Naive thymus-derived CD4-positive, alpha-beta T cell (primary cell): ENCODE measurements around the gene ZDHHC1. TPM values are rescaled to one million over a fixed set of nuclear protein-coding genes. Genes with fewer than 3 reads are reported as not detected.

ENCODE experiments used
- ATAC-seq: fragments of 150-1000 bp; cut with Tn5 transposase; 2 replicates; pipeline ENCODE4 v1.10.0; 2021; ENCODE audit warnings: mild to moderate bottlenecking, moderate library complexity
- CTCF ChIA-PET: fragments of 350-600 bp; sonication (Branson Sonifier 250); formaldehyde crosslinking; loops from one replicate; lab custom pipeline; 2021; ENCODE audit warnings: antibody characterized with exemption; lab: Charles Lee
- POLR2A ChIA-PET: fragments of 350-600 bp; sonication (Branson Sonifier 250); formaldehyde crosslinking; loops from one replicate; lab custom pipeline; 2021; ENCODE audit warnings: antibody characterized with exemption, inconsistent platforms; lab: Charles Lee
- DNase-seq, 9 donors: peaks; one replicate each; pipeline versions ENCODE4 v3.0.0 to v3.0.0-alpha.2; 2020 to 2022; ENCODE audit warnings: mixed read lengths in 1 of 9
- H3K27ac ChIP-seq: one replicate; pipeline ENCODE4 v1.7.0; 2013; ENCODE audit warnings: mild to moderate bottlenecking, low read depth, low read length, moderate library complexity
- H3K27me3 ChIP-seq, 2 donors: one replicate each; pipeline ENCODE4 v1.7.0; 2013; ENCODE audit warnings: low read length in 2 of 2, mild to moderate bottlenecking in 2 of 2, moderate library complexity in 2 of 2; ENCODE audit not compliant: control insufficient read depth in 2 of 2, insufficient read depth in 2 of 2
- H3K36me3 ChIP-seq, 3 experiments: 1 replicate in 2 of 3; 2 replicates in 1 of 3; pipeline ENCODE4 v1.7.0; 2013; ENCODE audit warnings: low read length in 3 of 3, mild to moderate bottlenecking in 3 of 3, moderate library complexity in 1 of 3; ENCODE audit not compliant: insufficient read depth in 3 of 3, control insufficient read depth in 2 of 3
- H3K4me1 ChIP-seq, 2 donors: one replicate each; pipeline ENCODE4 v1.7.0; 2013; ENCODE audit warnings: low read length in 2 of 2, mild to moderate bottlenecking in 2 of 2, moderate library complexity in 1 of 2; ENCODE audit not compliant: control insufficient read depth in 2 of 2, insufficient read depth in 2 of 2
- H3K4me3 ChIP-seq: 2 replicates; pipeline ENCODE4 v1.7.0; 2013; ENCODE audit warnings: mild to moderate bottlenecking, low read length
- H3K9me3 ChIP-seq, 3 experiments: 1 replicate in 2 of 3; 2 replicates in 1 of 3; pipeline ENCODE4 v1.7.0; 2013; ENCODE audit warnings: low read length in 3 of 3; ENCODE audit not compliant: control insufficient read depth in 2 of 3
- H3K27ac Mint-ChIP-seq, 9 donors: one replicate each; pipeline ENCODE4 v1.8.0; 2020 to 2022; ENCODE audit warnings: mixed read lengths in 9 of 9, mild to moderate bottlenecking in 8 of 9, moderate library complexity in 5 of 9, inconsistent platforms in 2 of 9
- H3K27me3 Mint-ChIP-seq, 5 donors: one replicate each; pipeline ENCODE4 v1.8.0; 2021 to 2022; ENCODE audit warnings: mixed read lengths in 5 of 5, mild to moderate bottlenecking in 1 of 5
- H3K36me3 Mint-ChIP-seq, 5 donors: one replicate each; pipeline ENCODE4 v1.8.0; 2020 to 2022; ENCODE audit warnings: mixed read lengths in 5 of 5, mild to moderate bottlenecking in 3 of 5, inconsistent platforms in 1 of 5
- H3K4me1 Mint-ChIP-seq, 7 donors: one replicate each; pipeline ENCODE4 v1.8.0; 2020 to 2022; ENCODE audit warnings: mixed read lengths in 7 of 7, mild to moderate bottlenecking in 3 of 7, inconsistent platforms in 1 of 7
- H3K4me3 Mint-ChIP-seq, 10 donors: one replicate each; pipeline ENCODE4 v1.8.0; 2020 to 2022; ENCODE audit warnings: mild to moderate bottlenecking in 10 of 10, mixed read lengths in 10 of 10, moderate library complexity in 6 of 10, inconsistent platforms in 2 of 10
- H3K9me3 Mint-ChIP-seq, 11 donors: one replicate each; pipeline ENCODE4 v1.8.0; 2020 to 2022; ENCODE audit warnings: mixed read lengths in 11 of 11, mild to moderate bottlenecking in 4 of 11, inconsistent platforms in 1 of 11, moderate library complexity in 1 of 11
- intact Hi-C, 2 donors: fragments of 100-400 bp; cut with micrococcal nuclease; formaldehyde crosslinking; loops; one replicate each; pipeline ENCODE4 v1.15.1; 2023
- polyA plus RNA-seq, 2 donors: library from polyadenylated mRNA; unstranded; fragments of 300-500 nt; fragmentation: Illumina TruSeq; gene quantifications; one replicate each; pipeline ENCODE4 v1.2.3, GENCODE V29; 2021
- total RNA-seq, 6 experiments: library from RNA in 5 of 6; stranded (reverse) in 5 of 6; gene quantifications; 1 replicate in 5 of 6; 2 replicates in 1 of 6; pipeline ENCODE4 v1.2.3 and lab custom pipeline; 2021 to 2026

The ZDHHC1 gene
- total and polyA plus RNA-seq, 7 experiments from 2014 or later, result 0.34 to 3.6 (median 0.48) TPM; not detected in 4

- Histone ChIP-seq H3K4me1 (no peaks in the 10 kb centered on the region), H3K27ac (no peak overlapping the region), H3K36me3 (peaks cover 0 to 50% (median 0%) of the 10 kb centered on the region in 3 experiments), H3K27me3 (no peaks in the 10 kb centered on the region), H3K9me3 (no peaks in the 10 kb centered on the region), H3K4me3 (no peak overlapping the region)
- Mint-ChIP-seq H3K27ac (peak overlapping the region in 1 of 9 donors; percentile 83), H3K4me3 (no peak overlapping the region), H3K4me1 (peaks cover 7 to 29% (median 19%) of the 10 kb centered on the region in 7 donors), H3K27me3 (no peaks in the 10 kb centered on the region), H3K36me3 (peaks cover 0 to 7% (median 0%) of the 10 kb centered on the region in 5 donors), H3K9me3 (no peaks in the 10 kb centered on the region)
- DNase-seq (no peak), ATAC-seq (no peak)
- intact Hi-C loops, result no loop called here
- POLR2A ChIA-PET, result no interaction called here
- CTCF ChIA-PET, result no interaction called here
Observed at GRCh38 chr16:67456391-67457081, 40.3 kb upstream of the ZDHHC1 start.

DNA sequence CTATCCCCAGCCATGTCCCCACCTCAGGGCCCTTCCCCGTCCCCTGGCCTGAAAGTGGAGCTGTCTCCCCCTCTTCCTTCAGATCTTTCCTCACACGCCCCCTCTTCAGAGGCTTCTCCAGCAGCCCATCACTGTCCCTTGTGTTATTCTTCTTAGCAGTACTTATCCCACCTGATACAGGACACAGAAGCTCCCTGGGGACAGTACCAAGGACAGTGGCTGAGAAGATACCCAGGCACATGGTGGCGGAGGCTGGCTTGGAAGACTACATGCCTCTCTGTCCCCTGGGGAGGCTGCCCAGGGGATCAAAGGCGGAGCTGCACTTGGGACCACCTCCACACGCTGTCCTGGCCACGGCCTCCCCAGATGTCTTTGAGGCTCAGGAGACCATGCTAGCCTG lies 38.6 kb upstream of the ZDHHC1 start:
- Histone ChIP-seq H3K36me3 (peaks cover 0 to 52% (median 0%) of the 10 kb centered on the region in 3 experiments), H3K4me1 (no peaks in the 10 kb centered on the region), H3K9me3 (no peaks in the 10 kb centered on the region), H3K27me3 (no peaks in the 10 kb centered on the region), H3K27ac (no peak overlapping the region), H3K4me3 (no peak overlapping the region)
- Mint-ChIP-seq H3K27ac (peak overlapping the region in 3 of 9 donors; percentile 32 to 67 (median 32)), H3K4me3 (no peak overlapping the region), H3K27me3 (no peaks in the 10 kb centered on the region), H3K9me3 (no peaks in the 10 kb centered on the region), H3K4me1 (peaks cover 5 to 31% (median 14%) of the 10 kb centered on the region in 7 donors), H3K36me3 (peaks cover 2 to 16% (median 7%) of the 10 kb centered on the region in 5 donors)
- CTCF ChIA-PET, result no interaction called here
- intact Hi-C loops, result no loop called here
- no peak for DNase-seq
- ATAC-seq, result no peak
- POLR2A ChIA-PET, result no interaction called here

GRCh38 chr16:67454104-67454503 lies 37.8 kb upstream of the ZDHHC1 start:
- peaks cover 0 to 55% (median 0%) of the 10 kb centered on the region in 3 experiments for H3K36me3 ChIP-seq
- H3K27me3 ChIP-seq, result no peaks in the 10 kb centered on the region
- Mint-ChIP-seq H3K27ac (peak overlapping the region in 1 of 9 donors; percentile 8), H3K4me3 (no peak overlapping the region), H3K9me3 (no peaks in the 10 kb centered on the region), H3K4me1 (peaks cover 5 to 31% (median 14%) of the 10 kb centered on the region in 7 donors), H3K27me3 (no peaks in the 10 kb centered on the region), H3K36me3 (peaks cover 2 to 23% (median 7%) of the 10 kb centered on the region in 5 donors)
- no peaks in the 10 kb centered on the region for H3K4me1 ChIP-seq
- no peak overlapping the region for H3K4me3 ChIP-seq
- no peaks in the 10 kb centered on the region for H3K9me3 ChIP-seq
- DNase-seq (no peak), ATAC-seq (no peak)
- CTCF ChIA-PET, result no interaction called here
- intact Hi-C loops, result no loop called here
- H3K27ac ChIP-seq, result no peak overlapping the region
- POLR2A ChIA-PET, result no interaction called here

DNA sequence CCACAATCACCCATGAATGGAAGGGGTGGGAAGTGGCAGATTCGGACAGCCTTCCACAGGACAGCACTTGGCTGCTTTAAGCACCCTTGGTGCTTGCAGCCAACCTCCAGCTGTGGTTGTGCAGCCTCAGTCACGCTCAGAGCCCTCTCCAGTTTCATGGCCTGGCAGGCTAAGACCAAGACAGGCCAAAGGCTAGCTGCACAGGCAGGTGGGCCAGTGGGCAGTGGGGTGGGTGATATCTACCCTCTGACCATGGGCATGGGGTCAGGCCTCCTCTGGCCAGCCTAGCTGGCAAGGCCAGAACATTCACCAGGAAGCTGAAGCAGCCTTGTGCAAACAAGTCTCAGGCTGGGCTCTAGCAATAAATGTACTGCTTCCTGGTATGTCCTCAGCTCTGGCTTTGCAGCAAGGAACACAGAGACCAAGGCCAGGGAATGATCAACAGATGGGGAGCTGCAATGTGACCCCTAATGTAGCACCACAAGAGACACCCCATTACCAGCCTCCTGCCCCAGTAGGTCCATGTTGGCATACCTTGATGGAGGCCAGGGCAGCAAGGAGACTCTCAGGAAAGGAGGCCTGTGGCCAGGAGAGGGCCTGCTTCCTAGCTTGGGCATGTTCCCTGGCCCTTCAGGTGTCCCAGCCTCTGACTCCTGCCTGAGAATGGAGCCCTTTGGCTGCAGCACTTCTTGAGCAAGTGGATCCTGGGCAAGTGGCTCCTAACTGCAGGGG lies 35.6 kb upstream of the ZDHHC1 start:
- no peak for ATAC-seq
- no peaks in the 10 kb centered on the region for H3K4me1 ChIP-seq
- H3K27me3 Mint-ChIP-seq, result no peaks in the 10 kb centered on the region
- H3K4me3 Mint-ChIP-seq, result no peak overlapping the region
- ChIA-PET POLR2A (no interaction called here), CTCF (interaction anchor here (0.8 kb wide), 1 partner anchor 35 kb away, joined by 3 read pairs; no protein-coding TSS in a partner anchor)
- no peak overlapping the region for H3K27ac Mint-ChIP-seq
- DNase-seq, result no peak
- no peak overlapping the region for H3K4me3 ChIP-seq
- H3K9me3 ChIP-seq, result no peaks in the 10 kb centered on the region
- H3K36me3 Mint-ChIP-seq, result peaks cover 2 to 22% (median 7%) of the 10 kb centered on the region in 5 donors
- H3K4me1 Mint-ChIP-seq, result peaks cover 5 to 23% (median 12%) of the 10 kb centered on the region in 7 donors
- H3K36me3 ChIP-seq, result peaks cover 0 to 64% (median 0%) of the 10 kb centered on the region in 3 experiments
- no peaks in the 10 kb centered on the region for H3K9me3 Mint-ChIP-seq
- no peak overlapping the region for H3K27ac ChIP-seq
- H3K27me3 ChIP-seq, result no peaks in the 10 kb centered on the region
- intact Hi-C loops, result no loop called here

DNA sequence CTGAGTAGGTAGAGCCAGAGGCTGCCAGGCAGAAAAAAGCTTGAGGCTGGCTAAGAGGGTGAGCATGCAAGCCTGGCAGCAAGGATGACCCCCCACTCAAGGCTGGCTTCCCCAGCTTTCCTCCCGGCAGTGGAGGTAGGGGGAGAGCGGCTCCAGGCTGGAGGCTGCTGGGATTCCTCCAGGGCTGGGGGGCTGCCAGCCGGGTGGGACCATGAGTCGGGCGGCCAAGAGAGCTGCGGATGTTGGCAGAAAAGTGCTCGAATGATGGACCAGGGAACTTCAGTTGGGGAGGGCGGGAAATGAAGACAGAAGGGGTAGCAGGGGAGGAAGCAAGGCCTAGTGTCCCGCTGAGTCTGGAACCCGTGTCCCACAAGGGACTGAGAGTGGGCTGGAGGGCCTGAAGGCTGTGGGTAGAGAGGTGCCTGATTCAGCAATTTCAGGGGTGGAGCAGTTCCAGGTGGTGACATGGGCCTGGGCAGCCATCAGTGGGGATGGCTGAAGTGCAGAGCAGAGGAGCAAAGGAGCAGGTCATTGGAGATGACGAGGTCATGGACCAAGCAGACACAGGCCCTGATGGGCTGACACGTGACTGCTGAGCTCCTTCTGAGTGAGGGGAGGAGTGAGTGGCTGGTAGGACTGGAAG lies 34.9 kb upstream of the ZDHHC1 start:
- peaks cover 0 to 70% (median 0%) of the 10 kb centered on the region in 3 experiments for H3K36me3 ChIP-seq
- no peaks in the 10 kb centered on the region for H3K27me3 ChIP-seq
- H3K4me1 ChIP-seq, result no peaks in the 10 kb centered on the region
- DNase-seq (no peak), ATAC-seq (no peak)
- H3K4me3 ChIP-seq, result no peak overlapping the region
- Mint-ChIP-seq H3K9me3 (no peaks in the 10 kb centered on the region), H3K27me3 (no peaks in the 10 kb centered on the region), H3K36me3 (peaks cover 2 to 21% (median 7%) of the 10 kb centered on the region in 5 donors), H3K4me1 (peaks cover 2 to 16% (median 9%) of the 10 kb centered on the region in 7 donors), H3K27ac (peak overlapping the region in 1 of 9 donors; percentile 52), H3K4me3 (no peak overlapping the region)
- POLR2A ChIA-PET, result no interaction called here
- intact Hi-C loops, result no loop called here
- CTCF ChIA-PET, result no interaction called here
- no peak overlapping the region for H3K27ac ChIP-seq
- no peaks in the 10 kb centered on the region for H3K9me3 ChIP-seq

DNA sequence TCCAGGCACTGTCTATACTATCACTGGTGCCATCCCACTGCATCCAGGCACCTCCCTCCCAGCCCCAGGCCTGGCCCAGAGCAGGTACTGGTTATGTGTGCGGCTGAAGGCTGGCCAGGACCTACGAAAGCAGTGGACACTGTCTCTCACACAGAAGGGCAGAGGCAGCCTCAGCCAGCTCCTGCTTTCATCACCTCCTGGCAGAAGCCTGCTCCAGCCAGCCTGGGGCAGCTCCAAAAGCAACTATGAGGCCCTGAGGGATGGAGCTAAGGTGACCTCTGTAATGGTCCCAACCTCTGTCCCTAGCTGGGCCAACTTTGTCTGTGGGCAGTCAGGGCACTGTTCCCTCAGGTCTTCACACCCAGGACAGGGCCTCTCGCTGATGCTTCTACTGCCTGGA lies 33.5 kb upstream of the ZDHHC1 start:
- H3K4me3 ChIP-seq, result no peak overlapping the region
- Mint-ChIP-seq H3K9me3 (no peaks in the 10 kb centered on the region), H3K4me3 (no peak overlapping the region), H3K27me3 (no peaks in the 10 kb centered on the region), H3K4me1 (peaks cover 0 to 11% (median 4%) of the 10 kb centered on the region in 7 donors), H3K27ac (peak overlapping the region in 1 of 9 donors; percentile 83), H3K36me3 (peaks cover 2 to 24% (median 7%) of the 10 kb centered on the region in 5 donors)
- intact Hi-C loops, result no loop called here
- H3K27ac ChIP-seq, result no peak overlapping the region
- POLR2A ChIA-PET, result no interaction called here
- H3K27me3 ChIP-seq, result no peaks in the 10 kb centered on the region
- peaks cover 0 to 85% (median 0%) of the 10 kb centered on the region in 3 experiments for H3K36me3 ChIP-seq
- H3K4me1 ChIP-seq, result no peaks in the 10 kb centered on the region
- CTCF ChIA-PET, result no interaction called here
- ATAC-seq, result no peak
- no peaks in the 10 kb centered on the region for H3K9me3 ChIP-seq
- DNase-seq, result no peak
